Cardiac muscle cell (in vitro differentiated cells and primary cell): ENCODE measurements around the gene USP17L20. TPM values are rescaled to one million over a fixed set of nuclear protein-coding genes. Genes with fewer than 3 reads are reported as not detected.
"Not testable (repeated sequence)": the region's sequence is repeated elsewhere in the genome, so short reads cannot be mapped to it uniquely, and the experiment has no call there.

Source experiments
- DNase-seq, 2 donors: peaks; one replicate each; pipeline versions ENCODE4 v3.0.0 to v3.0.0-alpha.2; 2010 to 2017; ENCODE audit warnings: low read depth in 1 of 2, low spot score in 1 of 2
- H3K27ac ChIP-seq: fragments of 200-600 bp; sonication (generic); 2 replicates; pipeline ENCODE4 v1.5.1; 2016
- H3K27me3 ChIP-seq: fragments of 200-600 bp; sonication (generic); 2 replicates; pipeline ENCODE4 v1.6.0; 2016; ENCODE audit warnings: control low read depth
- H3K36me3 ChIP-seq: fragments of 200-600 bp; sonication (generic); 2 replicates; pipeline ENCODE4 v1.5.1; 2016; ENCODE audit warnings: control low read depth
- H3K4me1 ChIP-seq: fragments of 200-600 bp; sonication (generic); 2 replicates; pipeline ENCODE4 v1.8.1; 2017; ENCODE audit warnings: low read depth, mild to moderate bottlenecking, mixed run types
- H3K4me3 ChIP-seq: fragments of 200-600 bp; sonication (generic); 2 replicates; pipeline ENCODE4 v1.5.1; 2016; ENCODE audit warnings: mild to moderate bottlenecking
- H3K9me3 ChIP-seq: fragments of 200-600 bp; sonication (generic); 2 replicates; pipeline ENCODE4 v1.5.1; 2017; ENCODE audit warnings: low read depth, mild to moderate bottlenecking, control low read depth
- polyA plus RNA-seq: library from polyadenylated mRNA; unstranded; fragments of >200 nt; fragmentation: Nextera tagmentation; extraction: Ambion mirVana; gene quantifications from 2 replicates; pipeline ENCODE4 v1.2.1, GENCODE V29; 2016
- total RNA-seq: library from RNA; depleted of rRNA; stranded (reverse); fragments of >200 nt; gene quantifications from 2 replicates; pipeline ENCODE4 v1.2.3, GENCODE V29; 2016

Gene USP17L20
- total and polyA plus RNA-seq, 2 experiments from 2014 or later = not detected

- H3K4me1 ChIP-seq, H3K4me3 ChIP-seq, H3K36me3 ChIP-seq, DNase-seq, H3K27ac ChIP-seq, H3K9me3 ChIP-seq, H3K27me3 ChIP-seq: not testable (repeated sequence)
Measured at GRCh38 chr4:9271719-9272118, 13.8 kb downstream of the USP17L20 start.

Other genes with a start within 250 kb of the USP17L20 start
- gene FAM90A26, start 87.7 kb upstream of the USP17L20 start, total RNA-seq = not detected in 2 replicates
- not detected in 2 replicates for gene FAM90A26, start 87.7 kb upstream of the USP17L20 start, polyA plus RNA-seq
- gene USP17L10, start 47.5 kb upstream of the USP17L20 start, total RNA-seq = not detected in 2 replicates
- gene USP17L10, start 47.5 kb upstream of the USP17L20 start, polyA plus RNA-seq = not detected in 2 replicates
- gene USP17L11, start 42.7 kb upstream of the USP17L20 start, total RNA-seq = not detected in 2 replicates
- not detected in 2 replicates for gene USP17L11, start 42.7 kb upstream of the USP17L20 start, polyA plus RNA-seq
- not detected in 2 replicates for gene USP17L12, start 38.0 kb upstream of the USP17L20 start, total RNA-seq
- not detected in 2 replicates for gene USP17L12, start 38.0 kb upstream of the USP17L20 start, polyA plus RNA-seq
- gene USP17L13, start 33.2 kb upstream of the USP17L20 start, total RNA-seq = not detected in 2 replicates
- gene USP17L13, start 33.2 kb upstream of the USP17L20 start, polyA plus RNA-seq = not detected in 2 replicates
- not detected in 2 replicates for gene USP17L15, start 23.7 kb upstream of the USP17L20 start, total RNA-seq
- gene USP17L15, start 23.7 kb upstream of the USP17L20 start, polyA plus RNA-seq = not detected in 2 replicates
- not detected in 2 replicates for gene USP17L17, start 14.2 kb upstream of the USP17L20 start, total RNA-seq
- not detected in 2 replicates for gene USP17L17, start 14.2 kb upstream of the USP17L20 start, polyA plus RNA-seq
- gene USP17L18, start 9.5 kb upstream of the USP17L20 start, total RNA-seq = not detected in 2 replicates
- not detected in 2 replicates for gene USP17L18, start 9.5 kb upstream of the USP17L20 start, polyA plus RNA-seq
- not detected in 2 replicates for gene USP17L19, start 4.7 kb upstream of the USP17L20 start, total RNA-seq
- gene USP17L19, start 4.7 kb upstream of the USP17L20 start, polyA plus RNA-seq = not detected in 2 replicates
- not detected in 2 replicates for gene USP17L21, start 4.7 kb downstream of the USP17L20 start, total RNA-seq
- gene USP17L21, start 4.7 kb downstream of the USP17L20 start, polyA plus RNA-seq = not detected in 2 replicates
- gene USP17L22, start 9.5 kb downstream of the USP17L20 start, total RNA-seq = not detected in 2 replicates
- gene USP17L22, start 9.5 kb downstream of the USP17L20 start, polyA plus RNA-seq = not detected in 2 replicates
- gene USP17L24, start 67.0 kb downstream of the USP17L20 start, total RNA-seq = not detected in 2 replicates
- not detected in 2 replicates for gene USP17L24, start 67.0 kb downstream of the USP17L20 start, polyA plus RNA-seq
- gene USP17L25, start 71.8 kb downstream of the USP17L20 start, total RNA-seq = not detected in 2 replicates
- not detected in 2 replicates for gene USP17L25, start 71.8 kb downstream of the USP17L20 start, polyA plus RNA-seq
- gene USP17L26, start 76.5 kb downstream of the USP17L20 start, total RNA-seq = not detected in 2 replicates
- not detected in 2 replicates for gene USP17L26, start 76.5 kb downstream of the USP17L20 start, polyA plus RNA-seq
- not detected in 2 replicates for gene USP17L5, start 81.3 kb downstream of the USP17L20 start, total RNA-seq
- gene USP17L5, start 81.3 kb downstream of the USP17L20 start, polyA plus RNA-seq = not detected in 2 replicates
- not detected in 2 replicates for gene USP17L27, start 86.0 kb downstream of the USP17L20 start, total RNA-seq
- gene USP17L27, start 86.0 kb downstream of the USP17L20 start, polyA plus RNA-seq = not detected in 2 replicates
- not detected in 2 replicates for gene USP17L28, start 90.8 kb downstream of the USP17L20 start, total RNA-seq
- not detected in 2 replicates for gene USP17L28, start 90.8 kb downstream of the USP17L20 start, polyA plus RNA-seq
- not detected in 2 replicates for gene USP17L29, start 95.5 kb downstream of the USP17L20 start, total RNA-seq
- gene USP17L29, start 95.5 kb downstream of the USP17L20 start, polyA plus RNA-seq = not detected in 2 replicates
- not detected in 2 replicates for gene USP17L30, start 105.0 kb downstream of the USP17L20 start, total RNA-seq
- gene USP17L30, start 105.0 kb downstream of the USP17L20 start, polyA plus RNA-seq = not detected in 2 replicates
- not detected in 2 replicates for gene DEFB131A, start 186.3 kb downstream of the USP17L20 start, total RNA-seq
- gene DEFB131A, start 186.3 kb downstream of the USP17L20 start, polyA plus RNA-seq = not detected in 2 replicates